Peyer's patch (tissue), 4 donors: ENCODE results near the gene NHLRC4.

Experiments used
- POLR2A ChIP-seq, 2 donors: fragments of 450-650 bp; IDR thresholded peaks; one replicate each; pipeline ENCODE4 v1.5.1; 2017; ENCODE audit warnings: antibody characterized with exemption in 2 of 2, mild to moderate bottlenecking in 2 of 2, moderate library complexity in 2 of 2
- TF ChIP-seq, protein P1 (sequence below), 6 experiments: fragments of 450-650 bp in 4 of 6; fragments of 200-600 bp in 2 of 6; sonication (generic) in 1 of 6; IDR thresholded peaks; one replicate each; pipeline ENCODE4 v1.5.1; 2017 to 2019; ENCODE audit warnings: antibody characterized with exemption in 6 of 6, mild to moderate bottlenecking in 3 of 6, moderate library complexity in 1 of 6

- TF ChIP-seq, protein P1, sequence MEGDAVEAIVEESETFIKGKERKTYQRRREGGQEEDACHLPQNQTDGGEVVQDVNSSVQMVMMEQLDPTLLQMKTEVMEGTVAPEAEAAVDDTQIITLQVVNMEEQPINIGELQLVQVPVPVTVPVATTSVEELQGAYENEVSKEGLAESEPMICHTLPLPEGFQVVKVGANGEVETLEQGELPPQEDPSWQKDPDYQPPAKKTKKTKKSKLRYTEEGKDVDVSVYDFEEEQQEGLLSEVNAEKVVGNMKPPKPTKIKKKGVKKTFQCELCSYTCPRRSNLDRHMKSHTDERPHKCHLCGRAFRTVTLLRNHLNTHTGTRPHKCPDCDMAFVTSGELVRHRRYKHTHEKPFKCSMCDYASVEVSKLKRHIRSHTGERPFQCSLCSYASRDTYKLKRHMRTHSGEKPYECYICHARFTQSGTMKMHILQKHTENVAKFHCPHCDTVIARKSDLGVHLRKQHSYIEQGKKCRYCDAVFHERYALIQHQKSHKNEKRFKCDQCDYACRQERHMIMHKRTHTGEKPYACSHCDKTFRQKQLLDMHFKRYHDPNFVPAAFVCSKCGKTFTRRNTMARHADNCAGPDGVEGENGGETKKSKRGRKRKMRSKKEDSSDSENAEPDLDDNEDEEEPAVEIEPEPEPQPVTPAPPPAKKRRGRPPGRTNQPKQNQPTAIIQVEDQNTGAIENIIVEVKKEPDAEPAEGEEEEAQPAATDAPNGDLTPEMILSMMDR (IDR thresholded peaks at IDR 0.05): no peak
- TF ChIP-seq POLR2A (IDR thresholded peaks at IDR 0.05): no peak
Observed at GRCh38 chr16:580946-581498, 14.2 kb downstream of the NHLRC4 start.
